CD4-positive, alpha-beta memory T cell (primary cell): ENCODE results near the gene RASIP1. TPM values are rescaled to one million over a fixed set of nuclear protein-coding genes. Genes with fewer than 3 reads are reported as not detected.
"Not testable (repeated sequence)": the region's sequence is repeated elsewhere in the genome, so short reads cannot be mapped to it uniquely, and the experiment has no call there.

Experiments used
- CTCF ChIA-PET: fragments of 350-600 bp; sonication (Branson Sonifier 250); formaldehyde crosslinking; loops from one replicate; lab custom pipeline; 2021; ENCODE audit warnings: inconsistent platforms; ENCODE audit not compliant: partially characterized antibody; lab: Charles Lee
- POLR2A ChIA-PET: fragments of 350-600 bp; sonication (Branson Sonifier 250); formaldehyde crosslinking; loops from one replicate; lab custom pipeline; 2021; ENCODE audit not compliant: partially characterized antibody; lab: Charles Lee
- DNase-seq, 5 donors: peaks; one replicate each; pipeline versions ENCODE4 v3.0.0 to v3.0.0-alpha.2; 2020 to 2022; ENCODE audit warnings: mixed read lengths in 1 of 5
- H3K27ac ChIP-seq: one replicate; pipeline ENCODE4 v1.7.0; 2013; ENCODE audit warnings: low read depth, low read length
- H3K27me3 ChIP-seq: 2 replicates; pipeline ENCODE4 v1.7.0; 2013; ENCODE audit warnings: mild to moderate bottlenecking, low read length, moderate library complexity; ENCODE audit not compliant: insufficient read depth
- H3K36me3 ChIP-seq: 2 replicates; pipeline ENCODE4 v1.7.0; 2013; ENCODE audit warnings: mild to moderate bottlenecking, low read length, moderate library complexity; ENCODE audit not compliant: insufficient read depth
- H3K4me1 ChIP-seq: 2 replicates; pipeline ENCODE4 v1.7.0; 2013; ENCODE audit warnings: mild to moderate bottlenecking, low read length, moderate library complexity; ENCODE audit not compliant: insufficient read depth
- H3K4me3 ChIP-seq, 2 donors: one replicate each; pipeline ENCODE4 v1.7.0; 2013; ENCODE audit warnings: low read length in 2 of 2, mild to moderate bottlenecking in 1 of 2
- H3K9me3 ChIP-seq, 2 donors: one replicate each; pipeline ENCODE4 v1.7.0; 2013; ENCODE audit warnings: low read length in 2 of 2, control low read depth in 1 of 2; ENCODE audit not compliant: control insufficient read depth in 1 of 2
- H3K27ac Mint-ChIP-seq, 7 donors: one replicate each; pipeline ENCODE4 v1.8.0; 2020 to 2021; ENCODE audit warnings: mixed read lengths in 7 of 7, mild to moderate bottlenecking in 6 of 7, inconsistent platforms in 3 of 7, moderate library complexity in 3 of 7
- H3K27me3 Mint-ChIP-seq, 2 donors: one replicate each; pipeline ENCODE4 v1.8.0; 2020 to 2021; ENCODE audit warnings: mixed read lengths in 2 of 2
- H3K36me3 Mint-ChIP-seq, 2 donors: one replicate each; pipeline ENCODE4 v1.8.0; 2020 to 2021; ENCODE audit warnings: mixed read lengths in 2 of 2, inconsistent platforms in 1 of 2, mild to moderate bottlenecking in 1 of 2
- H3K4me1 Mint-ChIP-seq, 4 donors: one replicate each; pipeline ENCODE4 v1.8.0; 2020 to 2021; ENCODE audit warnings: mixed read lengths in 4 of 4, mild to moderate bottlenecking in 1 of 4
- H3K4me3 Mint-ChIP-seq, 8 donors: one replicate each; pipeline ENCODE4 v1.8.0; 2020 to 2021; ENCODE audit warnings: mixed read lengths in 8 of 8, mild to moderate bottlenecking in 7 of 8, moderate library complexity in 6 of 8, inconsistent platforms in 3 of 8
- H3K9me3 Mint-ChIP-seq, 8 donors: one replicate each; pipeline ENCODE4 v1.8.0; 2020 to 2021; ENCODE audit warnings: mixed read lengths in 8 of 8, mild to moderate bottlenecking in 5 of 8, inconsistent platforms in 3 of 8, moderate library complexity in 1 of 8
- intact Hi-C: fragments of 100-400 bp; cut with micrococcal nuclease; formaldehyde crosslinking; loops from one replicate; pipeline ENCODE4 v1.15.1; 2023
- polyA plus RNA-seq, 2 donors: library from polyadenylated mRNA; unstranded; fragments of 300-500 nt; fragmentation: Illumina TruSeq; gene quantifications; one replicate each; pipeline ENCODE4 v1.2.3, GENCODE V29; 2021
- total RNA-seq, 2 experiments: library from RNA; stranded (reverse); gene quantifications; one replicate each; pipeline ENCODE4 v1.2.3, GENCODE V29; 2021

RASIP1 gene
- total and polyA plus RNA-seq, 4 experiments from 2014 or later = 0.10 to 0.25 (median 0.22) TPM; not detected in 1

DNA sequence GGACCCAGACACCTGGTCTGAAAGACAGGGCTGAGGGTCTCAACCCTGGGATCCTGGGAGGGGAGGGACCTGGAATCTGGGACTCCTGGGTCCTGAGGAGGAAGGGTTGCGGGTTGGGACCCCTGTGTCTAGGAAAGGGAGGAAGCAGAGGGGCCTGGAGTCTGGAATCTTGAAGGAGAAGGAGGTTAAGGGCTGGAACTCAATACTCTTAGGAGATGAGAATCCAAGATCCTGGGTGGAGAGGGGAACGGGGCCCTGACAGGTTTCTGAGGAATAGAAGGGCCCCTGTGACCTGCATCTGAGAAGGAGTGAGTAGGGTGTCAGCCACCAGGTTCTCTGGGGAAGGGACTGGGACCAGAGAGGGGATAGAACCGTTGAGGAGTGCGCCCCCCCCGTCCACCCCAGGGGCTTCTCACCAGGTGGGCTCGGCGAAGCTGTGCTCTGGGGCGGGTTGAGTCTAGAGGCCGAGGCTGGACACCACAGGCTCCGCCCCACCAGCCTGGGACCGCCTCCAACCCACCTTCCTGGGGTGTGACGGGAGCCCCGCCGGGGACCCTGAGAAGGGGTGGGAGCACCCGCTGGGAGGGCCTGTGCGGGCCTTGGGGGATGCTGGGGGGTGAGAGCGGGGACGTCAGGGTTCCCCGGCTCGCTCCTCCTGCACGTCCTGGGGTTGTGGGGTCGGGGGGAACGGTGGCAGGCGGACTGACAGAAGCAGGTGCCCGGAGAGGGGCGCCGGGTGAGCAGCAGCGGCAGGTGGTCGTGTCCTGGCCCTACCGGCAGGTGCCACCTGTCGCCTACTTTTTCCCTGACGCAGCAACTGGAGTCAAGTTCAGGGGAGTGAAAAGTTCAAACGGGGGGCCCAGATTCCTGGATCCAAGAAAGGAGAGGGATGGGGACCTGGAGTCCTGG lies 20.9 kb downstream of the RASIP1 start, which contains the start of gene MAMSTR:
TSS of gene MAMSTR (minus strand) at position 463 of the 909 bp plus-strand sequence. CDS start 694 bp downstream, outside the sequence.
- H3K4me3 ChIP-seq = peak within 1 kb of the TSS in 1 of 2 donors; percentile 75
- Mint-ChIP-seq H3K4me3 (peak within 1 kb of the TSS; percentile 94 to 99 (median 98)), H3K27ac (peak within 1 kb of the TSS; percentile 94 to 100 (median 99)), H3K9me3 (no peaks in the 10 kb centered on the region), H3K4me1 (peaks cover 7 to 33% (median 19%) of the 10 kb centered on the region in 4 donors), H3K36me3 (peaks cover 0 to 3% of the 10 kb centered on the region in 2 donors), H3K27me3 (no peaks in the 10 kb centered on the region)
- H3K27ac ChIP-seq = peak within 1 kb of the TSS; percentile 72
- peaks cover 19% of the 10 kb centered on the region for H3K4me1 ChIP-seq
- POLR2A ChIA-PET = interaction anchor here (1.4 kb wide), 1 partner anchor 152 kb away, joined by 3 read pairs; the partner anchor contains the start of gene PPP1R15A
- DNase-seq = no peak
- no peaks in the 10 kb centered on the region for H3K27me3 ChIP-seq
- H3K36me3 ChIP-seq = no peaks in the 10 kb centered on the region
- intact Hi-C loops = no loop called here
- CTCF ChIA-PET = interaction anchor here (1.4 to 1.5 kb wide), 2 partner anchors 76 to 274 kb away, joined by 3 to 4 read pairs; partner anchors contain the start of genes GYS1 and RUVBL2
- H3K9me3 ChIP-seq = no peaks in the 10 kb centered on the region

DNA sequence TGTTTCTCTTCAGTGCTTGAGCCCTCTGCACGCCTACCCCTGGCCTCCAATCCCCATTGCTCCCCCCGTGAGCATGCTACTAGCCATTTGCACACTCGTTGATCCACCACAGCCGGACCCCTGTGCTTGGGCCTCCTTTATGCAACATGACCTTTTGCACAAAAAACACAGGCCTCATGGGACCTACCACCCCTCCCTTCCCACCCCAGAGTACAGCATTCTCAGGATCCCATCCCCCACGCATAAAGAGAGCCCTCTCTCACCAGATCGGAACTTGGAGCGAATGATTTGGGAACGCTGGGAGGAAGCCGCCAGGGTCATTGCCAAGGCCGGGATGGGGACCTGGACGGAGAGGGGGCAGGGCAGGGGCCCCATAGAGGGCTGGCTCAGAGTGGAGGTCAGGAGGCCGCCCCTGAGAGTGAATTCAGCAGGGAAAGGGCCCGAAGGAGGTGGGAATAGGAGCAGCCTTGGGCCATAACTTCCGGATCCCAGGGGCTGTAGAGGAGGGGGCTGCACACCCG lies 21.6 kb downstream of the RASIP1 start:
- H3K4me3 Mint-ChIP-seq = peak overlapping the region in 1 of 8 donors; percentile 54

DNA sequence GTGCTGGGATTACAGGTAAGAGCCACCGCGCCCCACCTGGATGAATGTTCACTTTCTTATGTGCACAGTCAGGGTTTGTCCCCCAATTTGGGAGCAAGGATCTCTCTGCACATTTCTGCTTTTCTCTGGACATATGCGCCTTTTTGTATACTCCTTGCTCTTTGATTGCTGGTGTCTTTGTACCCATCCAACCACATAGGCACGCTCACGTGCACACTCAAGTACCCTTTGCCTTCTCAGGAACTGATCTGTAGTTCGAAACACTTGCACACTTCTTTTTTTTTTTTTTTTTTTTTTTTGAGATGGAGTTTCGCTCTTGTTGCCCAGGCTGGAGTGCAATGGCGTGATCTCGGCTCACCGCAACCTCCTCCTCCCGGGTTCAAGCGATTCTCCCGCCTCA lies 22.3 kb downstream of the RASIP1 start:
- intact Hi-C loops, H3K9me3 ChIP-seq, H3K4me3 ChIP-seq, H3K27ac ChIP-seq, H3K9me3 Mint-ChIP-seq, H3K27ac Mint-ChIP-seq, H3K36me3 Mint-ChIP-seq, H3K36me3 ChIP-seq, H3K27me3 Mint-ChIP-seq, DNase-seq, H3K27me3 ChIP-seq, POLR2A ChIA-PET: not testable (repeated sequence)
- H3K4me3 Mint-ChIP-seq = peak overlapping the region in 1 of 8 donors; percentile 36
- H3K4me1 ChIP-seq = peaks cover 26% of the 10 kb centered on the region
- H3K4me1 Mint-ChIP-seq = peaks cover 9 to 43% (median 24%) of the 10 kb centered on the region in 4 donors
- CTCF ChIA-PET = interaction anchor here (1.2 kb wide), 1 partner anchor 34 kb away, joined by 3 read pairs; no protein-coding TSS in a partner anchor

More for the DNA sequence above, 21.6 kb downstream of the RASIP1 start:
- Histone ChIP-seq H3K9me3 (no peaks in the 10 kb centered on the region), H3K27ac (no peak overlapping the region), H3K36me3 (no peaks in the 10 kb centered on the region), H3K4me1 (peaks cover 20% of the 10 kb centered on the region), H3K27me3 (no peaks in the 10 kb centered on the region), H3K4me3 (no peak overlapping the region)
- no peak for DNase-seq
- Mint-ChIP-seq H3K4me1 (peaks cover 9 to 38% (median 22%) of the 10 kb centered on the region in 4 donors), H3K27me3 (no peaks in the 10 kb centered on the region), H3K36me3 (peaks cover 0 to 5% of the 10 kb centered on the region in 2 donors), H3K27ac (peak overlapping the region in 2 of 7 donors; percentile 43 to 64), H3K9me3 (no peaks in the 10 kb centered on the region)
- intact Hi-C loops = no loop called here
- ChIA-PET CTCF (no interaction called here), POLR2A (no interaction called here)

DNA sequence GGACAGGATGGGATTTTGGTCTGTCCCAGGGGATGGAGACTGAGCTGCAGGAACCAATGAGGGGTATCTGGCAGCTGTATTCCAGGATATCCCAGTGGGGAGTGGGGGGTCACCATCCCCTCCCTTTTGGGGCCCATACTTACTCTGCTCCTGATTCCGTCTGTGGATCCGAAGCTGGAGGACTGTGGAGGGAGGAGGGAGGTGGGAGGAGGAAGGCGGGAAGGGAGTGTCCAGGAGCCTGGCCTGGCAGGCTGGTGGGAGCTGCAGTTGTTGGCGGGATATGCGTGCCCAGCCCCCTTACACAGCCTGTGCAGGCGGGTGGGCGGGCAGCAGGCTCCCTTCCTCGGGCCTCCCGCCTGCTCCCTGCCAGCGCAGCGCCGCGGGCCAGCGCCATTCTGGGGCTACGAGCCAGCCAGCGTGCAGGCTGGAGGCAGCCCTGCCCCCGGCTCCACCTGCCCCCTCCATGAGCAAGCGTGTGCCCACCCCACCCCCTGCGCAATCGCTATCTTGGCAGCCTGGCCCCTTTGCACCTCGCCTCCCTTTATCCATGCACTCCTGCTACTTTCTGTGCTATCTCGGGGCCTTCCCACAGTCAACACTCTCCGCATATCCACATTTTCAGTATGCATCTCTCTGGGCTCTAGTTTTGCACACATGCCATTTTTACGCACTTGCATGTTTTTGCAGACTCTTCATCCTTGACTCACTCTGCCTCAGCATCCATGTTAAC lies 23.7 kb downstream of the RASIP1 start:
- no peaks in the 10 kb centered on the region for H3K9me3 ChIP-seq
- no peak overlapping the region for H3K27ac ChIP-seq
- DNase-seq = no peak
- intact Hi-C loops = no loop called here
- no peaks in the 10 kb centered on the region for H3K27me3 ChIP-seq
- no peak overlapping the region for H3K4me3 ChIP-seq
- ChIA-PET CTCF (interaction anchor here (1.4 to 1.9 kb wide), 3 partner anchors 22 to 71 kb away, joined by 3 to 8 read pairs (median 4); no protein-coding TSS in a partner anchor), POLR2A (interaction anchor here (0.9 to 1.5 kb wide), 2 partner anchors 8 to 11 kb away, joined by 3 to 4 read pairs; no protein-coding TSS in a partner anchor)
- Mint-ChIP-seq H3K36me3 (peaks cover 0 to 5% of the 10 kb centered on the region in 2 donors), H3K4me3 (peak overlapping the region in 2 of 8 donors; percentile 7 to 52), H3K9me3 (no peaks in the 10 kb centered on the region), H3K4me1 (peaks cover 9 to 47% (median 22%) of the 10 kb centered on the region in 4 donors), H3K27me3 (no peaks in the 10 kb centered on the region), H3K27ac (peak overlapping the region in 1 of 7 donors; percentile 77)
- peaks cover 31% of the 10 kb centered on the region for H3K4me1 ChIP-seq
- H3K36me3 ChIP-seq = no peaks in the 10 kb centered on the region

- no peak overlapping the region for H3K4me3 ChIP-seq
- H3K36me3 ChIP-seq = no peaks in the 10 kb centered on the region
- no peaks in the 10 kb centered on the region for H3K27me3 ChIP-seq
- Mint-ChIP-seq H3K27me3 (no peaks in the 10 kb centered on the region), H3K36me3 (peaks cover 0 to 3% of the 10 kb centered on the region in 2 donors), H3K9me3 (no peaks in the 10 kb centered on the region), H3K4me1 (peaks cover 7 to 39% (median 20%) of the 10 kb centered on the region in 4 donors), H3K4me3 (peak overlapping the region in 6 of 8 donors; percentile 34 to 75 (median 54)), H3K27ac (peak overlapping the region in 2 of 7 donors; percentile 12 to 30)
- peaks cover 24% of the 10 kb centered on the region for H3K4me1 ChIP-seq
- intact Hi-C loops = no loop called here
- CTCF ChIA-PET = interaction anchor here (1.4 to 1.9 kb wide), 3 partner anchors 23 to 70 kb away, joined by 3 to 8 read pairs (median 4); no protein-coding TSS in a partner anchor
- POLR2A ChIA-PET = interaction anchor here (0.9 to 1.5 kb wide), 2 partner anchors 9 to 12 kb away, joined by 3 to 4 read pairs; no protein-coding TSS in a partner anchor
- H3K27ac ChIP-seq = no peak overlapping the region
- no peaks in the 10 kb centered on the region for H3K9me3 ChIP-seq
- DNase-seq = no peak
Observed at GRCh38 chr19:48715681-48716171, 24.7 kb downstream of the RASIP1 start.
